Neuronal stem cell (in vitro differentiated cells): ENCODE data around the gene ZNF750.

ENCODE experiments used
- DNase-seq: peaks from one replicate; pipeline ENCODE4 v3.0.0-alpha.2; 2013; ENCODE audit warnings: low spot score
- H2AFZ ChIP-seq: one replicate; pipeline ENCODE4 v1.6.1; 2013; ENCODE audit warnings: mild to moderate bottlenecking, low read length, inconsistent platforms
- H2AK5ac ChIP-seq: 2 replicates; pipeline ENCODE4 v1.6.1; 2013; ENCODE audit warnings: low read depth, mild to moderate bottlenecking, inconsistent platforms, low read length, moderate library complexity, mixed read lengths
- H2BK120ac ChIP-seq: 2 replicates; pipeline ENCODE4 v1.6.1; 2013; ENCODE audit warnings: low read depth, mild to moderate bottlenecking, inconsistent platforms, low read length, moderate library complexity, mixed read lengths
- H2BK12ac ChIP-seq: one replicate; pipeline ENCODE4 v1.6.1; 2013; ENCODE audit warnings: low read length, inconsistent platforms
- H2BK15ac ChIP-seq: 2 replicates; pipeline ENCODE4 v1.6.1; 2013; ENCODE audit warnings: mild to moderate bottlenecking, low read length, inconsistent platforms, mixed read lengths
- H2BK5ac ChIP-seq: one replicate; pipeline ENCODE4 v1.6.1; 2013; ENCODE audit warnings: inconsistent platforms, mild to moderate bottlenecking, low read length, moderate library complexity
- H3K14ac ChIP-seq: one replicate; pipeline ENCODE4 v1.6.1; 2013; ENCODE audit warnings: low read length, inconsistent platforms
- H3K18ac ChIP-seq: 2 replicates; pipeline ENCODE4 v1.6.1; 2013; ENCODE audit warnings: low read length, inconsistent platforms
- H3K23ac ChIP-seq: 2 replicates; pipeline ENCODE4 v1.6.1; 2013; ENCODE audit warnings: low read depth, mild to moderate bottlenecking, mixed read lengths, low read length, inconsistent platforms; ENCODE audit not compliant: poor library complexity
- H3K27ac ChIP-seq: replicated peaks from 3 replicates; pipeline ENCODE4 v1.5.1; 2013; ENCODE audit warnings: low read length, inconsistent platforms
- H3K27me3 ChIP-seq, 3 experiments: 2 replicates each; pipeline ENCODE4 v1.6.1; 2013; ENCODE audit warnings: low read length in 3 of 3, mild to moderate bottlenecking in 2 of 3, inconsistent platforms in 1 of 3, low read depth in 1 of 3, mixed read lengths in 1 of 3, moderate library complexity in 1 of 3; ENCODE audit not compliant: control insufficient read depth in 3 of 3, insufficient read depth in 3 of 3
- H3K36me3 ChIP-seq, 2 donors: replicated peaks in 1 of 2; 2 replicates each; pipeline ENCODE4 v1.6.1; 2013; ENCODE audit warnings: low read length in 2 of 2; ENCODE audit not compliant: control insufficient read depth in 2 of 2, insufficient read depth in 2 of 2
- H3K4ac ChIP-seq: 2 replicates; pipeline ENCODE4 v1.6.1; 2013; ENCODE audit warnings: inconsistent platforms, mild to moderate bottlenecking, low read length, moderate library complexity
- H3K4me1 ChIP-seq, 2 donors: 1 replicate in 1 of 2; 2 replicates in 1 of 2; pipeline ENCODE4 v1.6.1; 2013; ENCODE audit warnings: low read length in 2 of 2, low read depth in 1 of 2; ENCODE audit not compliant: control insufficient read depth in 2 of 2, insufficient read depth in 1 of 2
- H3K4me2 ChIP-seq: one replicate; pipeline ENCODE4 v1.6.1; 2013; ENCODE audit warnings: mild to moderate bottlenecking, low read length, inconsistent platforms; ENCODE audit not compliant: insufficient read depth, poor library complexity, severe bottlenecking
- H3K4me3 ChIP-seq, 2 donors: 2 replicates each; pipeline ENCODE4 v1.5.1; 2013; ENCODE audit warnings: low read length in 2 of 2, mild to moderate bottlenecking in 2 of 2, inconsistent platforms in 1 of 2, moderate library complexity in 1 of 2
- H3K79me1 ChIP-seq: one replicate; pipeline ENCODE4 v1.6.1; 2013; ENCODE audit warnings: low read depth, mild to moderate bottlenecking, inconsistent platforms, low read length, moderate library complexity
- H3K9ac ChIP-seq: one replicate; pipeline ENCODE4 v1.6.1; 2013; ENCODE audit warnings: mild to moderate bottlenecking, low read depth, low read length, inconsistent platforms; ENCODE audit not compliant: poor library complexity
- H3K9me3 ChIP-seq, 2 donors: replicated peaks in 1 of 2; 2 replicates each; pipeline versions ENCODE3 to v1.6.1; 2013; ENCODE audit warnings: low read length in 2 of 2, mild to moderate bottlenecking in 2 of 2, inconsistent platforms in 1 of 2, low read depth in 1 of 2, mixed read lengths in 1 of 2, moderate library complexity in 1 of 2; ENCODE audit not compliant: control insufficient read depth in 2 of 2, insufficient read depth in 1 of 2
- H4K8ac ChIP-seq: one replicate; pipeline ENCODE4 v1.6.1; 2013; ENCODE audit warnings: low read depth, mild to moderate bottlenecking, inconsistent platforms, low read length, moderate library complexity
- H4K91ac ChIP-seq: one replicate; pipeline ENCODE4 v1.6.1; 2013; ENCODE audit warnings: low read length, low read depth, mild to moderate bottlenecking, inconsistent platforms; ENCODE audit not compliant: poor library complexity
- WGBS, 2 donors: extraction: QIAGEN DNeasy Blood & Tissue Kit; methylation state at CpG; one replicate each; pipeline ENCODE4 v1.1.7; 2013; ENCODE audit warnings: missing lambda C conversion rate in 2 of 2, mixed read lengths in 1 of 2; ENCODE audit not compliant: insufficient read length in 2 of 2, insufficient replicate concordance in 1 of 2; ENCODE audit errors: extremely low coverage in 2 of 2; 5-methylcytosine and 5-hydroxymethylcytosine counted together

The ZNF750 gene

DNA sequence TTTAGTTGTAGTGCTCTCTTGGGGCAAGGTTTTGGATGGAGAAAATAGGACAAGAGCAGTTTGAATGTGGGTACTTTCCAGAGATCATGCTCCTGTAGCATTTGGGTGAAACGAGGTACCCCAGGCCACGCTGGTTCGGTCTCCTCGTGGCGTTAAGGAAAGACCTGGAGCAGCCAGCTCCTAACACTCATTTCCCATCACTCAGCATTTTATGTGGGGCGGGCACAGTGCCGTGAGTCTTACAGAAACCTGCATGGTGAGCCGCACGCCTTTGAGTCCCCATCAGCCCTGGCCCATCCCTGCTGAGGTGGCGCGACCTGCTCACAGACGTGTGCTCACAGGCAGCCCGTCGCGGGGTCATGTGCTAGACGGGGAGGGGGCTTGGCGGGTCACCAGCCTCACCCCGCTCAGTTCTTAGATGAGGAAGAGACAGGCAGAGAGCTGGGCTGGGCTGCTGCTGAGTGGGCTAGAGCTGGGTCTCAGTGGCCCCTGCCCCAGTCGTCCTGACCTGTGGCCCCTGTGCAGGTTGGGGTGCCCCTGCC lies 50.7 kb downstream of the ZNF750 start:
- Histone ChIP-seq H3K4me1 (peaks cover 0 to 8% of the 10 kb centered on the region in 2 donors), H3K4me2 (no peak overlapping the region), H4K8ac (peak overlapping the region; percentile 43), H4K91ac (no peak overlapping the region), H2BK5ac (no peak overlapping the region), H3K27ac (no peak overlapping the region), H3K23ac (no peak overlapping the region), H3K27me3 (no peaks in the 10 kb centered on the region), H2AK5ac (no peak overlapping the region), H2BK12ac (no peak overlapping the region), H3K9ac (peak overlapping the region; percentile 12), H3K79me1 (peaks cover 35% of the 10 kb centered on the region), H2BK120ac (no peak overlapping the region), H3K4ac (no peak overlapping the region), H3K9me3 (peaks cover 0 to 1% of the 10 kb centered on the region in 2 donors), H3K36me3 (peaks cover 16 to 65% of the 10 kb centered on the region in 2 donors), H3K14ac (no peak overlapping the region), H2BK15ac (peak overlapping the region; percentile 67), H2AFZ (no peak overlapping the region), H3K4me3 (no peak overlapping the region), H3K18ac (peak overlapping the region; percentile 71)
- no peak for DNase-seq
- WGBS, 2 donors, result no CpG with 5 or more reads among the region's 19 CpGs

DNA sequence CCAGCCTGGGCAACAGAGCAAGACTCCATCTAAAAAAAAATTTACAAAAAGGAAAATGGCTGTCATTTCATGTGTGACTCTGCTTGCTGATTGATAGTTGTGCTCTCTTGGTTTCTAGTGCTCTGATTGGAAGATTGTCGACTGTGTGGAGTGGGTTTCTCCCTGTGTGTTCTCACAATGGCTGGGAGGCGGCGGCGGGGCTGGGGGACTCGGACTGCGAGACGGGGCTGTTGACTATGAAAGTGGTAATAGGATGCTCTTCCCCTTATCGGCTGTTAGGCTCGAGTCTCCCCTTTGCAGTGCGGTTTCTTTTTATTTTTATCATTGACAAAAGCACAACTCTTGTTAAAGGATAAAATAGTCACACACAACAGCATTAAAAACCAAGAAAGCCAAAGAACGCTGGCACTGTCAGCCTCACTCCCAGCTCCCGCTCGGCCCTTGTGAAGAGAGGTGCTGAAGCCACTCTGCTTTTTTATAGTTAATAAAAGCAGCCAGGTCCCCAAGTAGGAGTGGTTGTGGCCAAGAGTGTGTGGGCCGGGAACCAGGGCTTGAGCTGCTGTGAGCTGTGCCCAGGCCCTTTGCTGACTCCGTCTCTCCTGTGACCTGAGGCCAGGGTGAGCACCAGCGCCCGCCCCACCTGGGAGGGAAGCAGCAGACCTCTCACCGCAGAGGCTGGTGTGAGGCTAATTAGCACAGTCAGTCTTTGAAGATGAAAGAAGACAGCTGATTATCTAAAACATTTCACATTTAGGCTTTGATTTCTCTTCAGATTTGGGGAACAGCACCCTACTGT lies 51.4 kb downstream of the ZNF750 start:
- Histone ChIP-seq H3K4me1 (peaks cover 0 to 3% of the 10 kb centered on the region in 2 donors), H3K14ac (no peak overlapping the region), H3K9ac (no peak overlapping the region), H3K9me3 (peaks cover 0 to 1% of the 10 kb centered on the region in 2 donors), H3K27me3 (no peaks in the 10 kb centered on the region), H3K79me1 (peaks cover 32% of the 10 kb centered on the region), H3K27ac (no peak overlapping the region), H2BK15ac (no peak overlapping the region), H2BK120ac (no peak overlapping the region), H3K4me2 (no peak overlapping the region), H2AFZ (no peak overlapping the region), H2BK12ac (no peak overlapping the region), H3K23ac (no peak overlapping the region), H2AK5ac (no peak overlapping the region), H4K8ac (no peak overlapping the region), H3K4me3 (no peak overlapping the region), H3K4ac (no peak overlapping the region), H3K36me3 (peaks cover 16 to 67% of the 10 kb centered on the region in 2 donors), H3K18ac (no peak overlapping the region), H2BK5ac (no peak overlapping the region), H4K91ac (no peak overlapping the region)
- no peak for DNase-seq
- no CpG with 5 or more reads among the region's 18 CpGs for WGBS, 2 donors

DNA sequence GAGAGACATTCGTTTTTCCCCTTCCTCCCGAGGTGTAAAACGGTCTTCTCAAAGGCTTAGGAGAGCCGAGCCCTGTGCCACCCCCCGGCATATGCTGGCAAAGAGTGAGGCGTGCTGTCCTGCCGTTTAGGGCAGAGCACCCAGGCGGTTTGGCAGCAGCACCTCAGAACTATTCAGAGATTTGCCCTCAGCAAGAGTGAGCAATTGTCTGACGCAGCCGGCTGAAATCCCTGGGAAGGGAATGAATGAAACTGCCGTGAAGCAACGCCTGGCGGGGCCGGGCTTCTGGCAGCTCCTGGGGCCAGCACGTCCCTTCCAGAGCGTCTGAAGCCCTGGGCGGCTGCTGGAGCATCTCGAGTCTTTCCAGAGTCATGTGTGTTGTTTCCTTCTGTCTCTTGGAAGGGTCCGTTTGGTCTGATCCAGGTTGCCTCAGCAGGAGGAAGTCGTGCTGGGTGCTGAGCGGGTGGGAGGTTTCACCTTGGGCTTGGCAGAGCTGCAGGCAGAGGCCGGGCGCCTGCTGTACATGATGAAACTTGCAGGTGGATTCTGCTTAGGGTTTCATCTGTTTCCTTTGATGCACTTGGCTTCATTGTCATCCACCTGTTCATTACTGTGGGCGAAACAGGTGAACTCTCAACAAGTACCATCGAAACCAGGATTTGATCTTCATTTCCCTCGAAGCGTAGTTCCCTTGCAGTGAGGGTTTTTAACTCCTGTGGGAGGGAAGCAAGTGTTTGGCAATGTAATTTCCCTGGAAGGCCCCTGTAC lies 52.6 kb downstream of the ZNF750 start:
- H2BK12ac ChIP-seq, result no peak overlapping the region
- no peak overlapping the region for H3K23ac ChIP-seq
- no peak for DNase-seq
- no peak overlapping the region for H3K27ac ChIP-seq
- no peak overlapping the region for H2BK15ac ChIP-seq
- no peak overlapping the region for H3K9ac ChIP-seq
- H4K8ac ChIP-seq, result no peak overlapping the region
- no peak overlapping the region for H3K4me3 ChIP-seq
- H3K9me3 ChIP-seq, result peaks cover 0 to 1% of the 10 kb centered on the region in 2 donors
- no peak overlapping the region for H2BK120ac ChIP-seq
- H2BK5ac ChIP-seq, result no peak overlapping the region
- no CpG with 5 or more reads among the region's 27 CpGs for WGBS, 2 donors
- H2AFZ ChIP-seq, result no peak overlapping the region
- H3K36me3 ChIP-seq, result peaks cover 21 to 78% of the 10 kb centered on the region in 2 donors
- no peak overlapping the region for H4K91ac ChIP-seq
- H3K27me3 ChIP-seq, result no peaks in the 10 kb centered on the region
- H2AK5ac ChIP-seq, result no peak overlapping the region
- H3K79me1 ChIP-seq, result peaks cover 34% of the 10 kb centered on the region
- no peak overlapping the region for H3K4ac ChIP-seq
- H3K4me2 ChIP-seq, result no peak overlapping the region
- H3K18ac ChIP-seq, result peak overlapping the region; percentile 16
- H3K14ac ChIP-seq, result no peak overlapping the region
- H3K4me1 ChIP-seq, result no peaks in the 10 kb centered on the region

DNA sequence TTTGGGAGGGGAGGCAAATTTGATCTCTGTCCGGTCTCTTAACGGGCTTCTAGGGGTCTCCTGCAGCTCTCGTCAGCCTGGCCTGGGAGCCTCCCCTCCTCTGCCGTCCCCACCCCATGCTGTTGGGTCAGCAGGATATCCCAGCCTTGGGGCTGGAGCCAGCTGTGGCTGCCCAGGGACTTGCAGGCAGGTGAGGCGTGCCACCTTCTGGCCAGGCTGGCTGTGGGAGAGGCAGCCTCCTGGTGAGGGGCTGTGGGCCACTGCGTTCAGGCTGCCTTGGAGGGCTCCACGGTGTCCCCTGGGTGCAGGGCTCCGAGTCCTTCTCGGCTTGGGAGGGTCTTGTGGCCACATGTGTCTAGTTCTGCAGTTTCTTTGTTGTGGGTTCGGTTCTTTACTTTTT lies 53.4 kb downstream of the ZNF750 start:
- peak overlapping the region; percentile 67 for H3K23ac ChIP-seq
- no peak overlapping the region for H3K4ac ChIP-seq
- H3K79me1 ChIP-seq, result peaks cover 29% of the 10 kb centered on the region
- H2BK120ac ChIP-seq, result no peak overlapping the region
- no peak overlapping the region for H2BK5ac ChIP-seq
- H3K9ac ChIP-seq, result peak overlapping the region; percentile 74
- H3K4me1 ChIP-seq, result peaks cover 0 to 2% of the 10 kb centered on the region in 2 donors
- H3K4me3 ChIP-seq, result no peak overlapping the region
- peak overlapping the region; percentile 80 for H3K18ac ChIP-seq
- no peak overlapping the region for H3K27ac ChIP-seq
- DNase-seq, result no peak
- no peak overlapping the region for H3K14ac ChIP-seq
- H2BK12ac ChIP-seq, result no peak overlapping the region
- no peak overlapping the region for H3K4me2 ChIP-seq
- H3K36me3 ChIP-seq, result peaks cover 22 to 81% of the 10 kb centered on the region in 2 donors
- H2BK15ac ChIP-seq, result no peak overlapping the region
- WGBS, 2 donors, result no CpG with 5 or more reads among the region's 10 CpGs
- no peaks in the 10 kb centered on the region for H3K27me3 ChIP-seq
- no peak overlapping the region for H4K8ac ChIP-seq
- no peak overlapping the region for H2AK5ac ChIP-seq
- no peak overlapping the region for H4K91ac ChIP-seq
- H2AFZ ChIP-seq, result no peak overlapping the region
- H3K9me3 ChIP-seq, result peaks cover 0 to 1% of the 10 kb centered on the region in 2 donors
